Measurements from ENCODE around the gene NPLOC4. TPM values are rescaled to one million over a fixed set of nuclear protein-coding genes. Genes with fewer than 3 reads are reported as not detected.
A peak's percentile ranks its signal among the peaks of the same experiment; 100 is the strongest.

The NPLOC4 gene
- total and polyA plus RNA-seq, 9 of the 15 experiments (the other 6 are each of a cell fraction or from before 2014, with no cell fraction given): 1.5 to 116 (median 64.5) TPM

GRCh38 chr17:81553616-81554181 lies 83.2 kb downstream of the NPLOC4 start (continued):
- TF ChIP-seq ATF3 (IDR thresholded peaks at IDR 0.05) (0 out of 2 replicates have a peak, but pooled peaks have one; percentile 11), ATF3 (CRISPR knock-in tag; conservative IDR thresholded peaks at IDR 0.05) (no peak), VEZF1 (CRISPR knock-in tag; IDR thresholded peaks at IDR 0.05) (peak; percentile 46), PKNOX1 (IDR thresholded peaks at IDR 0.05) (peak; percentile 63), ZNF316 (IDR thresholded peaks at IDR 0.05) (no peak), POLR2G (IDR thresholded peaks at IDR 0.05; ENCODE audit: low read depth, low read length) (peak; percentile 57), SMC3 (conservative IDR thresholded peaks at IDR 0.05; ENCODE audit: insufficient read depth, low read depth, low read length) (no peak), BRF2 (IDR thresholded peaks at IDR 0.05; ENCODE audit: borderline replicate concordance, insufficient read depth, insufficient read length) (no peak), LCOR (CRISPR knock-in tag; IDR thresholded peaks at IDR 0.05) (no peak), CC2D1A (IDR thresholded peaks at IDR 0.05) (0 out of 2 replicates have a peak, but pooled peaks have one; percentile 3), MEIS2 (IDR thresholded peaks at IDR 0.05; ENCODE audit: partially characterized antibody) (peak; percentile 87), USF1 (CRISPR knock-in tag; IDR thresholded peaks at IDR 0.05) (peak; percentile 56), MAFF (IDR thresholded peaks at IDR 0.05; ENCODE audit: low read length) (no peak), NFIX (CRISPR knock-in tag; IDR thresholded peaks at IDR 0.05; ENCODE audit: low read depth) (peak; percentile 45; the same call in 1 of the 2 replicates), ZNF263 (CRISPR knock-in tag; IDR thresholded peaks at IDR 0.05; ENCODE audit: borderline replicate concordance) (peak; percentile 30), NFIC (IDR thresholded peaks at IDR 0.05) (peak; percentile 98)

Data from K562 (cell line).